ENCODE data around the gene PCDHGC3.

Gene PCDHGC3

DNA sequence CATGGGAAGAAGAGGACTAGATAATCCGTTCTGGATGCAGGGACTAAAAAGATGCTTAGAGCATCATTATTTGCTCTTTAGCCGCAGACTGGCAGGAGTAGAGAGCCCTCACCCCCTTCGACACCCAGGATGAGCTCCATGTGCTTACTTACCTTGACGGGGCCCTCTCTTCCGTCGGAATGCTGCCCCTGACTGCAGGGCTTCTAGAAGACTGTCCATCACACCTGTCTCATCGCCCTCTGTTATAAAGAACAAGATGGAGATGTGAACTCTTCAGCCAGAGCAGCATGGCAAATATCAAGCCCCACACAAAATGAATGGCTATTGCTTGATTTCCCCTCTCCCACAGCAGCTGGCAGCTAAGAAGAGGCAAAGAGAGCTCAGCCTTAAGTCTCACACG is 48.2 kb downstream of the PCDHGC3 start:
- no peak for DNase-seq (ENCODE audit: low spot score)

DNA sequence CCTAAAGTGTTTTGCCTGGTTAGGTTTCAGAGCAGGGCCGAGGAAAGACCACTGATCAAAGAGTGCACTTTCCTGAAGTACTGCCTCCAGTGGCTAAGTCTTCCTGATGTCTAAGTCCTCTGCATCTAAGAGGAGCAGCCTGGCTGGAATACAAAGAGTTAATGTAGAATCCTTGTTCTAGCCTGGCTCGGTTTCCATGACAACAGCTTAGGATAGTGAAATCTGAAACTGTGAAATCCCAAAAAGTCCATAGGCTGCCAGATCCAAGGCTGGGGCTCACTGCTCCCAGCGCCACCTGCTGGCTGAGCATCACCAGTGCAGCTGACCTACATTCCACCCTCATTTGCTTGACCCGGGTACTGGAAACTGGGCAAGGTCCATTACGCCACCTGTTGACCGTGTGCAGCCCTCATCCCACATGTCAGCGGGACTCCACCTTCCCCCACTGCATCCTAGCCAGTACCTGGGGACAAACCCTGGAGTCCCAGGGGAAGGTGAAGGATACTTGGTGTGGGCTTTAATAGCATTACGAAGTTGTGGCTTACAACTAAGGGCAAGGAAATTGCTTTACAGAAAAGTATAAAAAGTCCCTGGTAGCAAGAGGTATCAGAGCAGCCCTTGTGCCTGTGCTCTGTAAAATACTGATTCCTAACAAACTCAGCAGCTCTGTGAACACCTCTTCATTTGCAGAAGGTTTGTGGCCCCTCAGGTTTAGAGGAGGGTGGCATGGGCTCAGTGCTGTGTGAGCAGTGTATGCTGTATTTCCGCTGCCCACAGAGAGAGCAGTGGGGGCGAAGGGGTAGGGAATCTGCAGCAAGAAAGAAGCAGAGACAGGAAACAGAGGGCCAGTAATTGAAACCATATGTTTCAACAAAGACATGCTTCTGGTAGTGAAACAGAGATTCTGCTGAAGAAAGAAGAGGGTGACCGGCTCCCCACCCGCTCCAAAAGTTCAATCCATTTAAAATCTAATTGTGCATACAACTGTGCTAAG is 49.1 kb downstream of the PCDHGC3 start:
- peak; percentile 81 for DNase-seq (ENCODE audit: low spot score)

DNA sequence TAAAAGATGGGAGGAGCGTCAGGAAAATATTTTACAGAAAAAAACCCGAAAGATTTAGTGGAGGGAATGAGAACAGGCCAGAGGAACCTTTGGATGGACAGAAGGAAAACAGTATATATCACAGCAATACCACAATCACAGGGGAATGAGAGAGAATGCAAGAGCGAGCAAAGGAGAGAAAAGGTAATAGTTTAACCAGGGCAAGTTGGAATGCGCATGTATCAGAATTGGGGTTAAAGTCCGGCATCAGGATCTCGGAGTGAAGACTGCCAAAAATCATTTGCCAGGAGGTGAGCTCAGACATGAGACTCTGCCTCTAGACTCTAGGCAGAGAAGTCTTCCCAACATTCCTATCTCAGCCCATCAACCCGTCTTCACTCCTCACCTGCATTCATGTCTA is 49.9 kb downstream of the PCDHGC3 start:
- DNase-seq (ENCODE audit: low spot score) = no peak

DNA sequence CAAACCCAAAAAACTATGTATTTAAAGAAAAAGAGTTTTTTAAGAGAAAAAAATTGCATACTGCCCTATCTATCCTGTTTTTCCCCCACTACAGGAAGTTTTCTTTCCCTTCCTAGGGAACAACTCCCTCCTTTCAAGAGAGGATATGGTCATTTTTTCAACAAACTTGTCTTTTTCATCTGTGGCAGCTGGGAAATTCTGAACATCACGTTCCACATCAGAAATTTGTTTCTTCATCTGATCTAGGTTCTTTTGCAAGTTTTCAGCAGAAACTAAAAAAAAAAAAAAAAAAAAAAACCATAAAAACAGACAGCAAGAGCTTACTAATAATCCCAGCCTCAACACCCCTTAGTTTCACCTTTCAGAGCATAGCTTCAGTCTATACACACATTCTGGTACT is 51.7 kb downstream of the PCDHGC3 start:
- no peak for DNase-seq (ENCODE audit: low spot score)
